Muscle of leg (tissue), 11 donors: Measurements from ENCODE around the gene ARL15. TPM values are rescaled to one million over a fixed set of nuclear protein-coding genes. Genes with fewer than 3 reads are reported as not detected.
A peak's percentile ranks its signal among the peaks of the same experiment; 100 is the strongest.

Source experiments
- DNase-seq: peaks from one replicate; pipeline ENCODE4 v3.0.0; 2013
- H3K27ac ChIP-seq: one replicate; pipeline ENCODE4 v1.5.1; 2013; ENCODE audit warnings: mild to moderate bottlenecking, low read length, control low read depth
- H3K27me3 ChIP-seq: one replicate; pipeline ENCODE4 v1.6.1; 2013; ENCODE audit warnings: low read length; ENCODE audit not compliant: control insufficient read depth, insufficient read depth
- H3K36me3 ChIP-seq: one replicate; pipeline ENCODE4 v1.6.1; 2013; ENCODE audit warnings: low read length; ENCODE audit not compliant: control insufficient read depth, insufficient read depth
- H3K4me1 ChIP-seq: one replicate; pipeline ENCODE4 v1.6.1; 2013; ENCODE audit warnings: low read length; ENCODE audit not compliant: control insufficient read depth, insufficient read depth
- H3K4me3 ChIP-seq: one replicate; pipeline ENCODE4 v1.5.1; 2013; ENCODE audit warnings: low read length, control low read depth
- H3K9me3 ChIP-seq: replicated peaks from 2 replicates; pipeline ENCODE4 v1.6.1; 2013; ENCODE audit warnings: low read depth, low read length; ENCODE audit not compliant: control insufficient read depth
- WGBS: methylation state at CpG from one replicate; pipeline ENCODE4 v1.1.5; 2013; ENCODE audit warnings: missing lambda C conversion rate; ENCODE audit not compliant: insufficient coverage; 5-methylcytosine and 5-hydroxymethylcytosine counted together
- polyA plus RNA-seq, 8 donors: library from polyadenylated mRNA; unstranded; fragments of 120-200 nt; gene quantifications; one replicate each; pipeline versions ENCODE4 v1.2.1 to v1.2.3, GENCODE V29; 2013; ENCODE audit warnings: inconsistent platforms in 1 of 8, low replicate concordance in 1 of 8; ENCODE audit not compliant: insufficient read length in 8 of 8, insufficient read depth in 1 of 8
- total RNA-seq: library from RNA; stranded (reverse); fragments of 120-200 nt; gene quantifications from one replicate; pipeline ENCODE4 v1.2.4, GENCODE V29; 2013

The ARL15 gene
- total and polyA plus RNA-seq, 9 donors = 18.4 to 37.1 (median 23.8) TPM

DNA sequence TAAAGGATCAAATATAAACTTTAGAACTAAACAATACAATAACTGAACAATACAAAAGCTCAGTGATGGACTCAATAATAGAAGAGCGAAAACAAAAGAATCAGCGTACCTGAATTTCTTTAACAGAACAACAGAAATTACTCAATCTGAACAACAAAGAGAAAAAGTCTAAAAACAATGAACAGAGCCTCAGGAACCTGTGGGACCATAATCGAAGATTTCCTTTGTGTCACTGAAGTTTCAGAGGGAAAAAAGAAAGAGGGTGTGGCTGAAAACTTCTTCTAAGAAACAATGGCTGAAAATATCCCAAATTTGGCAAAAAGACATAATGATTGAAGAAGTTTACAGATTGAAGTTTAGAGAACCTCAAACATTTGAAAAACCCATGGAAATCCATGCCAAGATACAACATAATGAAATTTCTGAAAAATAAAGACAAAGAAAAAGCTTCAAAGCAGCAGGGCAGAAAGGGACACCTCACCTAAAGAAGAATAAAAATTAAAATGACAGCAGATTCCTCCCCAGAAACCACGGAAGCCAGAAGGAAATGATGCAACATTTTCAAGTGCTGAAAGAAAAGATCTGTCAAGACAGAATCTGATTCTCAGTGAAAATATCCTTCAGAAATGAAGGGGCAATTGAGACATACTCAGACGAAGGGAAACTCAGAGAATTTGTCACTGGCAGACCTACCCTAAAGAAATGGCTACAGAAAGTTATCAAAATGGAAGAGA, 288.8 kb downstream of the ARL15 start:
- H3K36me3 ChIP-seq = no peaks in the 10 kb centered on the region
- no peaks in the 10 kb centered on the region for H3K4me1 ChIP-seq
- no peaks in the 10 kb centered on the region for H3K9me3 ChIP-seq
- no peak overlapping the region for H3K4me3 ChIP-seq
- no peak for DNase-seq
- 50% methylated on average over 1 of the region's 5 CpGs for WGBS
- H3K27me3 ChIP-seq = no peaks in the 10 kb centered on the region
- H3K27ac ChIP-seq = no peak overlapping the region

DNA sequence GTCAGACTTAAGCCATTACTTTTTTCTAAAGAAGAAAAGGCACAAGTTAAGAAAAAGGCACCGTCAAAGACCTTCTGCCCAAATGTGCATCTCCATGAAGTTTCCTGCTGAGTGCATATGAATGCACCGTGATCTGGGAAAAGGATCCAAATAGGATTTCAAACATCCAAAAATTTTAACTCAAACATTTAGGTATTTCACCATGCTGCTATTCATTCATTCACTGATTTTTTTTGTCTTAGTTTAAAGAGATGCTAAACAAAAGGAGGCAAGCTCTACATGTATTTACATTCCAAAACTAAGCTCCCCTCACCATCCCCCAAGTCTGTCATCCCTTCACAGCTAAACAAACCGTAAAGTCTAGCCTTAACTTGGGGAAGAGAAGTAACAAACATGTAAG, 291.9 kb downstream of the ARL15 start:
- no peaks in the 10 kb centered on the region for H3K36me3 ChIP-seq
- H3K4me3 ChIP-seq = no peak overlapping the region
- peaks cover 3% of the 10 kb centered on the region for H3K9me3 ChIP-seq
- H3K4me1 ChIP-seq = no peaks in the 10 kb centered on the region
- WGBS = no CpG with 5 or more reads among the region's 3 CpGs
- H3K27me3 ChIP-seq = no peaks in the 10 kb centered on the region
- DNase-seq = no peak
- H3K27ac ChIP-seq = no peak overlapping the region

DNA sequence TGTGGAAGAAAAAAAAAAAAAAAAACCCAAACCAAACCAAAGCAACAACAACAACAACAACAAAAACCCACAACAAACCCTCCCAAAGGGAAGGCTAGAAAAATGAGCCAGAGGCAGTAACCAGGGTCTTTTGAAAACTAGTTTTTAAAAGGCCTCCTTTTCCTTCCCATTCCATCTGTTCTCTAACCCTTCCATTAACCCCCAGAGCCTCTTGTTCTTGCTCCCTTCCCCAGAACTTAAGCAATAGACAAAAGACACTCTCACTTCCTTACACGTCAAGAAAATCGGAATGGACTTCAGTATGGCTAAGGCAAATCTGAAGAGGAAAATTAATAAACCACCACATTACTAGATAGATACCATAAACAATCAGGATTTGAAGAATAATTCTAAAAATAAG, 292.8 kb downstream of the ARL15 start:
- H3K9me3 ChIP-seq = peaks cover 3% of the 10 kb centered on the region
- no peak overlapping the region for H3K4me3 ChIP-seq
- DNase-seq = no peak
- H3K36me3 ChIP-seq = no peaks in the 10 kb centered on the region
- no peak overlapping the region for H3K27ac ChIP-seq
- H3K4me1 ChIP-seq = no peaks in the 10 kb centered on the region
- no peaks in the 10 kb centered on the region for H3K27me3 ChIP-seq
- WGBS = no CpG with 5 or more reads among the region's 2 CpGs

DNA sequence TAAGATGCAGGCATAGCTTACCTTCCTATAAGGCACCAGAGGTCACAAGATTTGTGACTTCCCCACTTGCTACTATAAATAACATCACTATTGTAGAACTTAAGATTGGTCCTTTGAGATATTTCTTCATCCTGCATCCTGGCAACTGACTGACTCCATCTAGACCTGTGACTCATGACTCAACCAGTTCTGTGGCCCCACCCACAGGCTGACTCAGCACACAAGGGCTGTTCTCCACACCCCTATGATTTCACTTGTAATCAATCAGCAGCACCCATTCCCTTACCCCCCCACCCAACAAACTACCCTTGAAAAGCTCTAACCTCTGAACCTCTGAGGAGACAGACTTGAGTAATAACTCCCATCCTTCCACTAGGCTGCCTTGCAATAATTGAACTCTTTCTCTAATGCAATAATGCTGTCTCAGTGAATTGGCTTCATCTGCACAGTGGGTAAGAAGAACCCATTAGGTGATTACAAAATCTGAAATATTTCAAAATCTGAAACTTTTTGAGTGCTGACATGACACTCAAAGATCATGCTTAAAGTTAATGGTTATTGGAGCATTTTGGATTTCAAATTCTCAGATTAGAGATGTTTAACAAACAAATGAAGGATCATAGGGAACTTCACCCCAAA, 296.7 kb downstream of the ARL15 start:
- Histone ChIP-seq H3K4me3 (no peak overlapping the region), H3K27ac (no peak overlapping the region), H3K4me1 (no peaks in the 10 kb centered on the region), H3K27me3 (no peaks in the 10 kb centered on the region), H3K36me3 (no peaks in the 10 kb centered on the region), H3K9me3 (peaks cover 3% of the 10 kb centered on the region)
- peak; percentile 22 for DNase-seq

DNA sequence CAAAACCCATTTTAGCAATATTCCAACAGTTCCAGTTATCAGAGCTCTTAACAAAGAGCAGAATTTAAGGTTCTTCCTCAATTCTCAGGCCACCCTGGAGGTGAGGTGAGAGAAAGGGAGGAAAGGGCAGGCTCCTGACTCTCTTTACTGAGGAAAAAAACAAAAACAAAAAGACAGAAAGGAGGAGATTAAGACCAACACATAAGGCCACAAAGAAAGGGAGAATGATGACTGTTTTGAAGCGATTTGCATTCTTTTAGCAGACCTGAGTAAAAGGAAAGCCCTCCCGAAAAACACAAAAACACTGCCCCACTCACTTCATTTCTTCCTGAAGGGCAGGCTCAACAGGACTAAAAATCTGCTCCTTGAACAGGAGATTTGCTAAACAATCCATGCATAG, 300.5 kb downstream of the ARL15 start:
- no peaks in the 10 kb centered on the region for H3K36me3 ChIP-seq
- H3K4me3 ChIP-seq = no peak overlapping the region
- H3K27me3 ChIP-seq = no peaks in the 10 kb centered on the region
- no CpG with 5 or more reads among the region's 2 CpGs for WGBS
- DNase-seq = no peak
- no peak overlapping the region for H3K27ac ChIP-seq
- peaks cover 2% of the 10 kb centered on the region for H3K4me1 ChIP-seq
- H3K9me3 ChIP-seq = peaks cover 3% of the 10 kb centered on the region

DNA sequence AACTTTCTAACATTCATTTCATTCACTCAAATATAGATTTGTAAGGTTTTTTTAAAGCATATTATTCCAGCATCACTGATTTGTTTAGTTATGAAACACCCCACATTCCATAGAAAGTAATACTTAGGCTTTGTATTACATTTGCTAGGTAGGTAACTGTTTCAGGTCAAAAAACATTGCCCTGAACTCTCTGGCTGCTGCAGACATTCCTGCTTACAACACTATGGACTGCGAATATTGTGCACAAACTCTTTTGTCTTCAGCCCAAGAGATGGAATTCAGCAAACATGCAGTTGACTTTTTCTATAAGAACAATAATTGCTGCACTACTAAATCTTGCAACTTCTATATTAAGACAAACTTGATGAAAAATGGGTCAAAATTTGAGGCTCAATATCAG, 301.0 kb downstream of the ARL15 start:
- no peaks in the 10 kb centered on the region for H3K36me3 ChIP-seq
- no peak overlapping the region for H3K27ac ChIP-seq
- no peak overlapping the region for H3K4me3 ChIP-seq
- H3K4me1 ChIP-seq = peaks cover 2% of the 10 kb centered on the region
- no CpG with 5 or more reads among the region's 1 CpG for WGBS
- peaks cover 3% of the 10 kb centered on the region for H3K9me3 ChIP-seq
- H3K27me3 ChIP-seq = no peaks in the 10 kb centered on the region
- DNase-seq = peak; percentile 28

DNA sequence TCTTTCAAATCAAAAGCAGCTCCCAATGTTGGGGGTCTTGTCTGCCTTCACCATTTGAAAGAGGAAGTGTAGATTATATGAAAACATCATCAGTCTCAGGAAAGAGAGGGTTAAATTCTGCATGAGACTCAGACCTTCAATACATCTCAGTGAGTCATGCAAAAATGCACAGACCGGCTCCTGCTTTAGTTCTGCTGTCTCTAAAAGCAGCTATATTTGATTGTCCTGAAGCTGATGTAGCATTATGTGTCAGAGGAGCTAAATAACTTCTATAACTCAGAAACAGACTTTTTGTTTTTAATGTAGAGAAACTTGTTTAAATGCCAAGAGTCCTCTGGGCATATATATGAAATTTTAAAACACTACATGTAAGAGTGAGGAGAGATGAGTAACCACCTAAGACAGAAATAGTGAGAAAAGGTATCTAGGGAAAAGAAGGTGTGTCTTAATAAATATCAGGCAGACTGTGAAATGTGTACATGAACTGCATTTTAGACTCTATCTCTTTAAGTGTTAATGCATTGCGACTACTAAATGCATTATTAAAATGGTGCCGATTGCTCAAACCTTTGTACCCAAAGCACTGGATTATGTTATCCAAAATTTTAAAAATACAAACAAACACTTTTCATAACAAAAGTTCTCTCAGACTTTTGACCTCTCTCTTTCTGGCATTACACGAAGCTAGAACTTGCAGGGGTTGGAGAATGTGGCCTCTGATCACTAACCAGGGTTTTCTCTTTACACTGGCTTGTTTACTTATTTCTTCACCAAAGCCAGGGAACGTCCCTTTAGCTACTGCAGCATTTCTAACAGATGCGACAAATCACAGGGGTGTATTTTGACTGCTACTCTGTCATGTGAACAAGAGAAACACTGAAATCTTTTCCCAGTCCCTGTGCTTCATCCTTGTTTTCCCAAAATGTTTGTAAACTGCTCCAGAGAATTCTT, 302.3 kb downstream of the ARL15 start:
- H3K4me3 ChIP-seq = no peak overlapping the region
- H3K4me1 ChIP-seq = peaks cover 2% of the 10 kb centered on the region
- H3K27me3 ChIP-seq = no peaks in the 10 kb centered on the region
- DNase-seq = peak; percentile 73
- H3K9me3 ChIP-seq = no peaks in the 10 kb centered on the region
- H3K27ac ChIP-seq = no peak overlapping the region
- no peaks in the 10 kb centered on the region for H3K36me3 ChIP-seq
- 36% methylated on average over 3 of the region's 6 CpGs for WGBS

DNA sequence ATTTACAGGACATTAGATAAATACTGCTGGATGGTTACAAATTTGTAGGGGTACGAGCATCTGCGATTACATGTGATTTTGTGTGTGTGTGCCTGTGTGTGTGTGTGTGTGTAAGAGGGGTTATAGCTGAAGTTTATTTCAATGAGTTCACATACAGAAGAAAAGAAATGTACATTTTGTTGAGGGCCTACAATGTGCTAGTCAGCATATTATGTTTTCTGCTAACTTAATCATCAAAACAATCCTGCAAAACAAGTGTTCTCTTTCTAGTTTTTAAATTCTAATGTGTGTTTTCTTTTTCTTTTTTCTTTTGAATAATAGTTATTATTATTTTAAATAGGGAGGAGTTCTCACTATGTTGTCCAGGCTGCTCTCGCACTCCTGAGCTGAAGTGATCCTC, 305.7 kb downstream of the ARL15 start:
- H3K4me1 ChIP-seq = peaks cover 2% of the 10 kb centered on the region
- 88% methylated on average over 2 of the region's 3 CpGs for whole genome bisulfite sequencing
- H3K36me3 ChIP-seq = no peaks in the 10 kb centered on the region
- no peaks in the 10 kb centered on the region for H3K27me3 ChIP-seq
- H3K9me3 ChIP-seq = no peaks in the 10 kb centered on the region
- no peak overlapping the region for H3K27ac ChIP-seq
- H3K4me3 ChIP-seq = no peak overlapping the region
- no peak for DNase-seq

DNA sequence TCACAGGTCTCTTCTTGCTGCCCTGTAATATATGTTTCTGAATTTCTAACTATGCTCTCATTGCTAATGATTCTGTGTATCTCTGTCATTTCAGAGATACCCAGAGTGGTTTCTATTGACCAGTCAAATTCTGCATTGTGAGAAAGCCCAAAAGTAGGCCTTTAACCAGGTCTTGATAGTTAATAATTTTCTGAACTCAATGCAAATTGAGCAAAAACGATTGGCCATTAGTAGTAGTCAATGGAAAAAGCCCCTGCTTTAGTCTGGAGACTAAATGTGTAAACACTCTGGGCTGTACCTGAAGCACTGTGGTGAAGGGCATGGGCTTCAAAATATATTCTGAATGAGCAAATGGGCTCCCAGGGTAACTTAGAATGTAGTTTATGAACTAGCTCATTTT, 307.6 kb downstream of the ARL15 start:
- H3K36me3 ChIP-seq = no peaks in the 10 kb centered on the region

More for the DNA sequence above, 307.6 kb downstream of the ARL15 start:
- H3K27me3 ChIP-seq = no peaks in the 10 kb centered on the region
- H3K27ac ChIP-seq = no peak overlapping the region
- peaks cover 2% of the 10 kb centered on the region for H3K4me1 ChIP-seq
- H3K4me3 ChIP-seq = no peak overlapping the region
- 100% methylated on average over 1 of the region's 1 CpG for WGBS
- DNase-seq = no peak
- H3K9me3 ChIP-seq = no peaks in the 10 kb centered on the region
